ENCODE data around the gene GPC3. TPM values are rescaled to one million over a fixed set of nuclear protein-coding genes. Genes with fewer than 3 reads are reported as not detected.

Gene GPC3
- polyA plus RNA-seq, 1 of the 3 experiments (the other 2 are of a cell fraction) = 1.4 TPM

GRCh38 chrX:134000260-134001245, 15.2 kb upstream of the GPC3 start:
- H3K4me1 ChIP-seq (ENCODE audit: control insufficient read depth in 1 of 2, insufficient read depth in 2 of 2, low read depth in 1 of 2, low read length in 1 of 2) = no peaks in the 10 kb centered on the region
- H2AFZ ChIP-seq (ENCODE audit: low read depth) = no peak overlapping the region
- H3K9me2 ChIP-seq = no peaks in the 10 kb centered on the region
- no peak for DNase-seq
- H3K27ac ChIP-seq (ENCODE audit: low read depth in 2 of 2, low read length in 1 of 2) = no peak overlapping the region
- no peak overlapping the region for H3K9ac ChIP-seq
- H3K4me3 ChIP-seq (ENCODE audit: low read depth in 2 of 2, low read length in 1 of 2) = no peak overlapping the region
- H3K9me3 ChIP-seq = no peaks in the 10 kb centered on the region
- no peak overlapping the region for H3K4me2 ChIP-seq
- POLR2A ChIA-PET = no interaction called here
- H3F3A ChIP-seq (replicated peaks; ENCODE audit: insufficient read depth) = no peaks in the 10 kb centered on the region
- no peaks in the 10 kb centered on the region; the same call in 1 of the 2 replicates for H3K27me3 ChIP-seq (ENCODE audit: insufficient read depth)
- no peaks in the 10 kb centered on the region for H3K79me2 ChIP-seq (ENCODE audit: insufficient read depth)
- no peak for TF ChIP-seq NFIC (IDR thresholded peaks at IDR 0.05; ENCODE audit: borderline replicate concordance)
- TF ChIP-seq PBX3 (IDR thresholded peaks at IDR 0.05) = no peak
- no peak for TF ChIP-seq USF2 (IDR thresholded peaks at IDR 0.05; ENCODE audit: borderline replicate concordance, low read depth, low read length)
- no peak for TF ChIP-seq FOSL2 (IDR thresholded peaks at IDR 0.05; ENCODE audit: borderline replicate concordance, low read depth)
- no peak for TF ChIP-seq RCOR1 (IDR thresholded peaks at IDR 0.05; ENCODE audit: low read length)
- TF ChIP-seq CTCF (IDR thresholded peaks at IDR 0.05) = no peak
- TF ChIP-seq RXRA (IDR thresholded peaks at IDR 0.05; ENCODE audit: borderline replicate concordance, low read depth) = no peak
- no peak for TF ChIP-seq TEAD4 (IDR thresholded peaks at IDR 0.05; ENCODE audit: borderline replicate concordance, insufficient read depth)
- TF ChIP-seq, protein P1, sequence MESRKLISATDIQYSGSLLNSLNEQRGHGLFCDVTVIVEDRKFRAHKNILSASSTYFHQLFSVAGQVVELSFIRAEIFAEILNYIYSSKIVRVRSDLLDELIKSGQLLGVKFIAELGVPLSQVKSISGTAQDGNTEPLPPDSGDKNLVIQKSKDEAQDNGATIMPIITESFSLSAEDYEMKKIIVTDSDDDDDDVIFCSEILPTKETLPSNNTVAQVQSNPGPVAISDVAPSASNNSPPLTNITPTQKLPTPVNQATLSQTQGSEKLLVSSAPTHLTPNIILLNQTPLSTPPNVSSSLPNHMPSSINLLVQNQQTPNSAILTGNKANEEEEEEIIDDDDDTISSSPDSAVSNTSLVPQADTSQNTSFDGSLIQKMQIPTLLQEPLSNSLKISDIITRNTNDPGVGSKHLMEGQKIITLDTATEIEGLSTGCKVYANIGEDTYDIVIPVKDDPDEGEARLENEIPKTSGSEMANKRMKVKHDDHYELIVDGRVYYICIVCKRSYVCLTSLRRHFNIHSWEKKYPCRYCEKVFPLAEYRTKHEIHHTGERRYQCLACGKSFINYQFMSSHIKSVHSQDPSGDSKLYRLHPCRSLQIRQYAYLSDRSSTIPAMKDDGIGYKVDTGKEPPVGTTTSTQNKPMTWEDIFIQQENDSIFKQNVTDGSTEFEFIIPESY (IDR thresholded peaks at IDR 0.05; ENCODE audit: borderline replicate concordance, low read depth) = no peak
- TF ChIP-seq FOXM1 (IDR thresholded peaks at IDR 0.05; ENCODE audit: low read depth) = no peak
- H4K20me1 ChIP-seq (ENCODE audit: insufficient read depth) = no peaks in the 10 kb centered on the region
- 28% methylated on average over 14 of the region's 14 CpGs for WGBS (ENCODE audit: low lambda C conversion rate)
- CTCF ChIA-PET = no interaction called here
- H3K36me3 ChIP-seq (replicated peaks in 1 of 2; ENCODE audit: control insufficient read depth in 1 of 2, insufficient read depth in 2 of 2, low read length in 1 of 2) = no peaks in the 10 kb centered on the region

Measured in SK-N-SH (cell line).